ENCODE measurements around the gene PROS1. TPM values are rescaled to one million over a fixed set of nuclear protein-coding genes. Genes with fewer than 3 reads are reported as not detected.
"Not testable (repeated sequence)": the region's sequence is repeated elsewhere in the genome, so short reads cannot be mapped to it uniquely, and the experiment has no call there.

Gene PROS1
- total RNA-seq, 4 donors from 2014 or later, result 20.6 to 35.3 (median 29.9) TPM

DNA sequence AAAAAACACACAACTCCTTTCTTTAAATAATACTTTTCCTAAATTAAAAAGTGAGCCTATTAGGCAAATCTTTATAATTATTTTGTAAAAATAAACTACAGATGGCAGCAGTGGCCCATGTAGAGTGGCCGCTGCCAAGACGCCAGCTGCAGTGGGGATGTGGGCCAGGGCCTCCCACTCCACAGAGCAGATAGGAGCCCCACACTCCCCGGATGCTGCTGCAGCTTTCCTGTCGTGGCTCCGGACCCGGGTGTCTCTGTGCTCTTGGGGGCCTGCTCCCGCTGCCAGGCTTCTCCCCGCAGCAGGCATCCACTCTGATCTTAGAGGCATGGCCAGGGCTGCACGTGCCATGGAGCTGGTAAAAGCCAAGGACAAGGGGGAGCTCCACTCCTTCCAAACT is 67.5 kb downstream of the PROS1 start:
- H3K4me3 ChIP-seq (ENCODE audit: low read depth, poor library complexity, severe bottlenecking), result no peak overlapping the region
- no peak for DNase-seq (ENCODE audit: low spot score in 2 of 2)
- intact Hi-C loops (cut with DNase I; ENCODE audit: low total_unique reads), result no loop called here
- no peak for TF ChIP-seq POLR2A (IDR thresholded peaks at IDR 0.05)
- TF ChIP-seq CTCF (IDR thresholded peaks at IDR 0.05), result no peak
- WGBS, 2 donors, result 95 to 96% methylated on average over 8 of the region's 9 CpGs

GRCh38 chr3:93904568-93904967 is 69.1 kb downstream of the PROS1 start:
- no peak overlapping the region for H3K4me3 ChIP-seq (ENCODE audit: low read depth, poor library complexity, severe bottlenecking)
- no peak for DNase-seq (ENCODE audit: low spot score in 2 of 2)
- intact Hi-C loops (cut with DNase I; ENCODE audit: low total_unique reads), result no loop called here
- TF ChIP-seq POLR2A (IDR thresholded peaks at IDR 0.05), result no peak
- no peak for TF ChIP-seq CTCF (IDR thresholded peaks at IDR 0.05)
- WGBS, 2 donors, result 96 to 97% methylated on average over 1 of the region's 1 CpG

DNA sequence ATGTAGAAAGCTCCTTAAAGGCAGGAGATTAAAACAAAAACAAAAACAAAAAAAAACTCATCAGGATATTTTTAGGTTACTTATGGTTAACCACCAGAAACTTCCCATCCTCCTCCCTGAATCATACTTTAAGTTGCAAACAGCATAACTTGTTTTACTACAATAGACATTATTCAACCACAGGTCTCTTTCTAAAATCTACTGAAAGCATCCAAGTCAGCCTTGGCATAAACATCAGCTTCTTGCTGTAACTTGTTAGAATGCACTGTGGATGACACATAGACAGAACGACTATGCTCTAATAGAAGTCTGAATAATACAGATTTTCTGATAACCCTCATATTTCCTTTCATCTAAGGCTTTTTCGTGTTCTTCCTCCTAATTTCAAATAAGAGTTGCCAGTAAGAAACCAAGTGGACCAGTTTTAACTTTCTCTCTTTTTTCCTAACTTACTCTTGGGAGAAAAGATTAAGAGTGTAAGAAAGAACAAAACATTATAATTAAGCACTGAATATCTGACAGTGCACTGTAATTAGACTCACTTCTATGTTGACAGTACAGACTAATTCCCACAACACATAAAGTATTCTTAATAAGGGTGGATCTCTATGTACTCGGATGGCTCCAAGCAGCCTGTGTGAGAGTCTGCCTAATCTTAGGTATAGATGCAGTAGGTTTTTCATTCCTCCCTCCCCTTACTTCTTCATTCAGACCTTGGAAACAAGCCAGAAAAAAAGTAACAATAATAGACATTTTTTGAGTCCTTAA is 95.3 kb downstream of the PROS1 start:
- DNase-seq (ENCODE audit: low spot score in 2 of 2), result peak in 1 of 2 donors; percentile 35
- H3K4me3 ChIP-seq (ENCODE audit: low read depth, poor library complexity, severe bottlenecking); intact Hi-C loops (cut with DNase I; ENCODE audit: low total_unique reads): not testable (repeated sequence)
- WGBS, 2 donors, result 27 to 39% methylated on average over 3 of the region's 3 CpGs

DNA sequence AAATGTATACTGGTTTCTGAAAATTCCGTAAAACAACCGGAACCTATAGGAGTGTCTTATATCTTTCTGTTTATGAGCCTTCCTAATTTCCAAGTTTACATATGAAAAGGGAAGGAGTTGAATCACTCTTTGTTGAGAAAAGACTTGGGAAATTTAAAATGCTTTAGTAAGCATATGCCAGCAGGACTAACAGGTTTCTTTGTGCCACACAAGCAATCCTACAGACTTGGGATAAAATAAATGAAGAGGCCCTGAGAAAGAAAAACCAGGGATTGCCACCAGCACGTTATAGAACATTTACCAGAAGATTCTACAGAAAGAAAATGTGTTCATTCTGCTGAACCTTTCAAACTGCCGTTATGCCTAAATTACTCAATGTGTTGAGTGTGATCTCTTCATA is 96.3 kb downstream of the PROS1 start:
- H3K4me3 ChIP-seq (ENCODE audit: low read depth, poor library complexity, severe bottlenecking); DNase-seq (ENCODE audit: low spot score in 2 of 2); intact Hi-C loops (cut with DNase I; ENCODE audit: low total_unique reads): not testable (repeated sequence)
- WGBS, 2 donors, result 54 to 73% methylated on average over 4 of the region's 4 CpGs

- DNase-seq (ENCODE audit: low spot score in 2 of 2); intact Hi-C loops (cut with DNase I; ENCODE audit: low total_unique reads); H3K4me3 ChIP-seq (ENCODE audit: low read depth, poor library complexity, severe bottlenecking): not testable (repeated sequence)
These were observed 100.3 kb downstream of the PROS1 start for GRCh38 chr3:93873412-93873811.

DNA sequence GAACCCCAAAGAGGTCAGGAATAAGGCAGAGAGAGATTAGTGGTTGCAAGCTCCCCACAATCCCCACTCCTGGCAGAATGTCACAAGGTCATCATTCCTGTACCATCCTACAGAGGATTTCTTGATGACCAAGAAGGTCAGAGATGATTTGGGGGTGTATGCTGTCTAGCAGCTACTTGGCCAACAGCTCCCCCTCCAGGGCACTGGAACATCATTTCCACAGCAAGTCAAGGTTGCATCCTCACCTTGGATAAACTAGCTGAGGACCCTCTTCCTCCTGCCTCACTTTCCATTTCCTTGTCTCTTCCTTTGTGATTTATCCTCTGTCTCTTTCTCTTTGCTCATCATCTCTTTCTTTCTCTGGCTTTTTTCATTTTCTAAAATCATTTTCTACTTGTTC is 106.3 kb downstream of the PROS1 start:
- TF ChIP-seq POLR2A (IDR thresholded peaks at IDR 0.05) (no peak), CTCF (IDR thresholded peaks at IDR 0.05) (no peak)
- no peak overlapping the region for H3K4me3 ChIP-seq (ENCODE audit: low read depth, poor library complexity, severe bottlenecking)
- DNase-seq (ENCODE audit: low spot score in 2 of 2), result no peak
- intact Hi-C loops (cut with DNase I; ENCODE audit: low total_unique reads), result no loop called here

GRCh38 chr3:93861017-93861416 is 112.7 kb downstream of the PROS1 start:
- no peak overlapping the region for H3K4me3 ChIP-seq (ENCODE audit: low read depth, poor library complexity, severe bottlenecking)
- WGBS, 2 donors, result 65 to 69% methylated on average over 2 of the region's 2 CpGs
- TF ChIP-seq CTCF (IDR thresholded peaks at IDR 0.05) (no peak), POLR2A (IDR thresholded peaks at IDR 0.05) (no peak)
- intact Hi-C loops (cut with DNase I; ENCODE audit: low total_unique reads), result no loop called here
- no peak for DNase-seq (ENCODE audit: low spot score in 2 of 2)
